22Rv1 (cell line): Measurements from ENCODE around the gene FOXR2.

Source experiments
- CTCF ChIP-seq: fragments of 450-650 bp; IDR thresholded peaks from 2 replicates; pipeline ENCODE4 v1.5.1; 2017; ENCODE audit warnings: mild to moderate bottlenecking
- ZFX ChIP-seq: fragments of 450-650 bp; IDR thresholded peaks from 2 replicates; pipeline ENCODE4 v1.6.1; 2017; ENCODE audit warnings: antibody characterized with exemption, borderline replicate concordance

- no peak for TF ChIP-seq CTCF
- no peak for TF ChIP-seq ZFX
Observed at GRCh38 chrX:55663584-55663983, 40.4 kb downstream of the FOXR2 start.
